Activated CD8-positive, alpha-beta T cell treated with anti-CD3 and anti-CD28 coated beads, Interleukin-2, amount 10 ng/mL, durations not matched to agents 7 days and 5 days (primary cell): ENCODE data around the gene MRPS14. TPM values are rescaled to one million over a fixed set of nuclear protein-coding genes. Genes with fewer than 3 reads are reported as not detected.

Experiments
- ATAC-seq: fragments of 150-1000 bp; cut with Tn5 transposase; one replicate; pipeline ENCODE4 v1.10.0; 2021; ENCODE audit warnings: moderate library complexity
- CTCF ChIA-PET: fragments of 350-600 bp; sonication (Branson Sonifier 250); formaldehyde crosslinking; loops from one replicate; lab custom pipeline; 2021; ENCODE audit warnings: antibody characterized with exemption; lab: Charles Lee
- POLR2A ChIA-PET: fragments of 350-600 bp; sonication (Branson Sonifier 250); formaldehyde crosslinking; loops from one replicate; lab custom pipeline; 2021; ENCODE audit warnings: antibody characterized with exemption; lab: Charles Lee
- DNase-seq: peaks from one replicate; pipeline ENCODE4 v3.0.0-alpha.2; 2020
- H3K27ac Mint-ChIP-seq: one replicate; pipeline ENCODE4 v1.8.0; 2021; ENCODE audit warnings: mild to moderate bottlenecking, mixed read lengths
- H3K27me3 Mint-ChIP-seq: one replicate; pipeline ENCODE4 v1.8.0; 2021; ENCODE audit warnings: low read depth, mixed read lengths
- H3K36me3 Mint-ChIP-seq: one replicate; pipeline ENCODE4 v1.8.0; 2021; ENCODE audit warnings: low read depth, mixed read lengths
- H3K4me1 Mint-ChIP-seq: one replicate; pipeline ENCODE4 v1.8.0; 2021; ENCODE audit warnings: low read depth, mixed read lengths
- H3K4me3 Mint-ChIP-seq: one replicate; pipeline ENCODE4 v1.8.0; 2021; ENCODE audit warnings: mild to moderate bottlenecking, mixed read lengths
- H3K9me3 Mint-ChIP-seq: one replicate; pipeline ENCODE4 v1.8.0; 2022; ENCODE audit warnings: mixed read lengths; ENCODE audit not compliant: insufficient read depth
- total RNA-seq, 2 experiments: library from RNA; stranded (reverse); gene quantifications; one replicate each; pipeline ENCODE4 v1.2.3, GENCODE V29; 2021

MRPS14 gene
- total RNA-seq, result 10 to 100 TPM; 30.2 to 33.7 TPM

- peak within 1 kb of the TSS; percentile 92 for H3K27ac Mint-ChIP-seq
- DNase-seq, result peak; percentile 99
- H3K4me1 Mint-ChIP-seq, result peaks cover 36% of the 10 kb centered on the region
- H3K36me3 Mint-ChIP-seq, result peaks cover 17% of the 10 kb centered on the region
- ChIA-PET CTCF (interaction anchor here (0.7 to 3.6 kb wide), 16 partner anchors 19 to 761 kb away, joined by 3 to 19 read pairs (median 4); partner anchors contain the start of genes CACYBP and KIAA0040), POLR2A (interaction anchor here (0.6 to 2.5 kb wide), 18 partner anchors 9 to 1154 kb away, joined by 3 to 67 read pairs (median 4); partner anchors contain the start of genes CACYBP and RC3H1)
- no peaks in the 10 kb centered on the region for H3K9me3 Mint-ChIP-seq
- peak within 1 kb of the TSS; percentile 93 for H3K4me3 Mint-ChIP-seq
- peak; percentile 93 for ATAC-seq
- no peaks in the 10 kb centered on the region for H3K27me3 Mint-ChIP-seq
Observed at GRCh38 chr1:175023043-175023921, at the start of gene MRPS14. TSS of gene MRPS14 (minus strand) at chr1:175023425. CDS start at chr1:175023408, 17 bp downstream.

DNA sequence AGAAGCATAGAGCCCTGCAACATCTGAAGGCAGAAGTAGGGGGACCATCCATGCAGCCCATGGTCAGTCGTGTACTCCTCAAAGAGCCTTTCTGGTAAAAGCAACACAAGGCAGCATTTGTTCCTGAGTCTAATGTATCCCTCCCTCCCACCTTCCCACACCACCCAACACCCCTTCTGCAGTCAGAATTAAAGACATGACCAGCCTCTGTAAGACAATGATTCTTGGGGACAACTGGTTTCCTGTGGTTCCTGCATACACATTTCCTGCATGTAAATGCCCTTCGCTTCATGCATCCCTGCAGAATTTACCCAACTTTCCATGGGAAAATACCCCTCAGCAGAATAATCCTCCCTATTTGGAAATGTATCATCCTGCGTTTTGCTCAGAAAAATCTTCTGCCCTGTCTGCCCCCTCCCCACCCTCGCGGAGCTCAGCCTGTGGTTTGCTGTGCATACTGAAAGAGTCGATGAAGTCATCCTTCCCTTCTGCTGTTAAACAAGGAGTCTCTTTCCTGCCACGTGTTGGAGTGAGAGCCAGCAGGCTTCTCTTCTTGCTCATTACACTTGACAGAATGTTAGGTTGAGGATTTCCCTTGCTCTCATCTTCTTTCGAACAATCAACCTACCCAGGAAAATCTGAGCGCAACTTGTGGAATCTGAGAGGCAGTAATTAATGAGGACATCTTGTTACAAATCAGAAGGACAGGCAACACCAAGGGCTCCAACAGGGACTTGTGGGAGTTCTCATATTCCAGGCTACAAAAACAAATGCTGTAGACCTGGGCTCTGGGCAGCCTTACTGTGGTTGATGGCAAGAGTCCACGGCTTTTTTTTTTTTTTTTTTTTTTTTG, 49.1 kb upstream of the MRPS14 start:
- ChIA-PET POLR2A (no interaction called here), CTCF (no interaction called here)
- ATAC-seq (peak; percentile 71), DNase-seq (peak; percentile 45)
- H3K36me3 Mint-ChIP-seq, result no peaks in the 10 kb centered on the region
- peaks cover 18% of the 10 kb centered on the region for H3K4me1 Mint-ChIP-seq
- H3K27ac Mint-ChIP-seq, result no peak overlapping the region
- peaks cover 10% of the 10 kb centered on the region for H3K27me3 Mint-ChIP-seq
- H3K4me3 Mint-ChIP-seq, result peak overlapping the region; percentile 55
- no peaks in the 10 kb centered on the region for H3K9me3 Mint-ChIP-seq

- no peak for DNase-seq
- Mint-ChIP-seq H3K36me3 (no peaks in the 10 kb centered on the region), H3K27me3 (peaks cover 14% of the 10 kb centered on the region), H3K9me3 (no peaks in the 10 kb centered on the region), H3K27ac (no peak overlapping the region), H3K4me1 (peaks cover 18% of the 10 kb centered on the region), H3K4me3 (no peak overlapping the region)
- CTCF ChIA-PET, result no interaction called here
- ATAC-seq, result no peak
- POLR2A ChIA-PET, result no interaction called here
Observed at GRCh38 chr1:175071276-175071943, 48.2 kb upstream of the MRPS14 start.

GRCh38 chr1:175070818-175071217, 47.6 kb upstream of the MRPS14 start:
- Mint-ChIP-seq H3K27ac (no peak overlapping the region), H3K4me1 (peaks cover 18% of the 10 kb centered on the region), H3K9me3 (no peaks in the 10 kb centered on the region), H3K4me3 (no peak overlapping the region), H3K36me3 (no peaks in the 10 kb centered on the region), H3K27me3 (peaks cover 14% of the 10 kb centered on the region)
- ATAC-seq, result no peak
- DNase-seq, result no peak
- ChIA-PET POLR2A (no interaction called here), CTCF (interaction anchor here (1.0 to 1.2 kb wide), 2 partner anchors 54 to 85 kb away, joined by 3 read pairs; no protein-coding TSS in a partner anchor)

DNA sequence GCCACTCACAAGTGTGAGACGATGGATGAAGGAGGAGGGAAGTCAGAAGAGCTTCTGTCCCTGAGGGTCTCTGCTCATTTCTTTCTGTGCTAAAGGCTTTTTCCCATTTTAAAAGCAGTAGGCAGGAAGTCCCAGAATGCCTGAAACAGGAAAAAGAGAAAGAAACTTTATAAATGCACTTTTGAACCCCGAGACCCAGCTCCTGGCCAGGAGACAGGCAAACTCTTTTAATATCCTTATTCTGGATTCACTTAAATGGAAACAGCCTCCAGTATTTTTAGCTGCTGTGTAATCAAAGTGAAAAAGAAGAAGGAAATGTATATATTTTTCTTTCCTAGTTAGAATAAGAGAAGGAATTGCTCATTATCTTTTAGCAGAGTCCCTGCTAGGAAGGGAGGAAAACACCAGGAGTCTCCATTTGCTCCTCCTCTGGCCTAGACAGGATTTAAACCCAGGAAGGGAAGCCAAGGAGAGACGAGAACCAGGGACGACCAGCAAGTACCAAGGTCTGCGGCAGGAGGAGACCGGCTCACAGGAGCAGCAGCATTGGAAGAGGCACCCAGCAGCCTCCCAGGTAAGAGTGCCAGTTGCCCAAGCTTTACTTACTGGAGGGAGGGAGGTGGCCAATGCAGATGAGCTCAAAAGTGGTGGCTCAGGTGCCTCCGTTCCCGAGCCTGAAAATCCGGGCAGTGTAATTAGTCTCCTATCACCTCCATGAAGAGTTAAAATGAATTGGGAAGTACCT, 44.3 kb upstream of the MRPS14 start, which contains the start of gene TNN:
Gene TNN, plus strand, starts transcription at position 472 of the 745 bp plus-strand sequence. CDS start 9,586 bp downstream, outside the sequence.
- Mint-ChIP-seq H3K27me3 (peaks cover 18% of the 10 kb centered on the region), H3K4me3 (no peak within 1 kb of the TSS), H3K36me3 (no peaks in the 10 kb centered on the region), H3K4me1 (peaks cover 13% of the 10 kb centered on the region), H3K9me3 (no peaks in the 10 kb centered on the region), H3K27ac (no peak within 1 kb of the TSS)
- ChIA-PET POLR2A (no interaction called here), CTCF (interaction anchor here (0.7 to 1.4 kb wide), 4 partner anchors 38 to 85 kb away, joined by 3 to 4 read pairs (median 4); no protein-coding TSS in a partner anchor)
- no peak for DNase-seq
- ATAC-seq, result no peak

DNA sequence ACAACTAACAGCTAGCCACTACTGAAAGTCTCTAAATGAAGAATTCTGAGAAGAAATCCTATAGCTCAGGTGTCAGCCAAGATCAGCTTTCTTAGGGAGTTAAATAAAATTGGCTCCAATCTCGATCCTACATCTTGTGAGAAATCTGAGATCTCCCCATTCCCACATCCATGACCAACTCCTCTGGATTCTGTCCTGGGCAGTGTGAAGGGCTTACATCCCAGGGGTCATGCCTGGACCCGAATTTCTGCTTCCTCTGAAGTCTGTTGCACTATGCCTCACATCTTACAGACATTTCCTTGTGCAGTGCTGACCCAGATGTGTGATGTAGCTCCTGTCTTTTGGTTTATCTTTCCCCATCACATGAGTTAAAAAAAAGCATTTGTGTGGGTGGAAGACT, 39.6 kb upstream of the MRPS14 start:
- Mint-ChIP-seq H3K4me1 (no peaks in the 10 kb centered on the region), H3K9me3 (no peaks in the 10 kb centered on the region), H3K4me3 (no peak overlapping the region), H3K27me3 (peaks cover 16% of the 10 kb centered on the region), H3K27ac (no peak overlapping the region), H3K36me3 (no peaks in the 10 kb centered on the region)
- no peak for ATAC-seq
- POLR2A ChIA-PET, result no interaction called here
- CTCF ChIA-PET, result no interaction called here
- no peak for DNase-seq

DNA sequence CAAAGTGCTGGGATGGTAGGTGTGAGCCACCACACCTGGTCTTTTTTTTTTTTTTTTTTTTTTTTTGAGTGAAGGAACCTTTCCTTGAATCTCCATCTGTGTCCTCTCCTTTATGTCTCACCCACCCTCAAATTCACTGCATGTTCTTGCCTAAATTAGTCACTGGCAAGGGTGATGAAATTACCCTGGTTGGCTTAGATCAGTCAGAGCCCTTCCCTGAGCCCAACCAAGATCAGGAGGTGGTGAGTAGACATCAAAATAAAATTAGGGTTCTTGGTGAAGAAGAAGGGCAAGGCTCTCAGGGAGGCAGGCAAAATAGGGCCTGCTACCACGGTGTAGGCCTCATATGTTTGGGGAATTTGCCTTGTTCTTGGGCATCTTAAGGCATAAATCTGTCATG, 39.1 kb upstream of the MRPS14 start:
- H3K27me3 Mint-ChIP-seq, result peaks cover 17% of the 10 kb centered on the region
- H3K9me3 Mint-ChIP-seq, result no peaks in the 10 kb centered on the region
- ChIA-PET CTCF (no interaction called here), POLR2A (no interaction called here)
- no peak overlapping the region for H3K4me3 Mint-ChIP-seq
- H3K36me3 Mint-ChIP-seq, result no peaks in the 10 kb centered on the region
- H3K27ac Mint-ChIP-seq, result no peak overlapping the region
- DNase-seq, result no peak
- H3K4me1 Mint-ChIP-seq, result no peaks in the 10 kb centered on the region
- no peak for ATAC-seq

- Mint-ChIP-seq H3K27ac (no peak overlapping the region), H3K9me3 (no peaks in the 10 kb centered on the region), H3K4me3 (no peak overlapping the region), H3K4me1 (no peaks in the 10 kb centered on the region), H3K27me3 (peaks cover 31% of the 10 kb centered on the region), H3K36me3 (no peaks in the 10 kb centered on the region)
- ChIA-PET POLR2A (no interaction called here), CTCF (no interaction called here)
- no peak for DNase-seq
- no peak for ATAC-seq
Observed at GRCh38 chr1:175054736-175055135, 31.5 kb upstream of the MRPS14 start.

- POLR2A ChIA-PET, result no interaction called here
- H3K27me3 Mint-ChIP-seq, result peaks cover 25% of the 10 kb centered on the region
- no peak for DNase-seq
Observed at GRCh38 chr1:175050992-175051391, 27.8 kb upstream of the MRPS14 start.

GRCh38 chr1:175045519-175045918, 22.3 kb upstream of the MRPS14 start:
- no peak overlapping the region for H3K27ac Mint-ChIP-seq
- ChIA-PET CTCF (interaction anchor here (0.7 kb wide), 1 partner anchor 79 kb away, joined by 3 read pairs; no protein-coding TSS in a partner anchor), POLR2A (no interaction called here)
- DNase-seq (no peak), ATAC-seq (no peak)
- H3K27me3 Mint-ChIP-seq, result peaks cover 11% of the 10 kb centered on the region
- H3K4me1 Mint-ChIP-seq, result no peaks in the 10 kb centered on the region
- H3K4me3 Mint-ChIP-seq, result no peak overlapping the region
- H3K9me3 Mint-ChIP-seq, result no peaks in the 10 kb centered on the region
- no peaks in the 10 kb centered on the region for H3K36me3 Mint-ChIP-seq

More at GRCh38 chr1:175050992-175051391, 27.8 kb upstream of the MRPS14 start:
- Mint-ChIP-seq H3K4me3 (no peak overlapping the region), H3K36me3 (no peaks in the 10 kb centered on the region), H3K9me3 (no peaks in the 10 kb centered on the region), H3K27ac (no peak overlapping the region), H3K4me1 (no peaks in the 10 kb centered on the region)
- no peak for ATAC-seq
- CTCF ChIA-PET, result interaction anchor here (1.0 kb wide), 1 partner anchor 74 kb away, joined by 6 read pairs; no protein-coding TSS in a partner anchor
